H1 (cell line): ENCODE results near the gene PTX4. TPM values are rescaled to one million over a fixed set of nuclear protein-coding genes. Genes with fewer than 3 reads are reported as not detected.

Experiments
- polyA plus RNA-seq, 7 experiments: library from polyadenylated mRNA; depleted of rRNA in 3 of 7; stranded (reverse) in 5 of 7; unstranded in 2 of 7; fragments of >200 nt in 5 of 7; fragments of 200-250 nt in 2 of 7; gene quantifications; 1 replicate in 5 of 7; 2 replicates in 1 of 7; 4 replicates in 1 of 7; pipeline versions ENCODE4 v1.2.1 to v1.2.3, GENCODE V29; 2011 to 2013; ENCODE audit warnings: missing spikeins in 2 of 7, mixed read lengths in 2 of 7
- total RNA-seq: library from RNA; stranded (reverse); fragmentation: NEBNext Ultra II Directional; extraction: Animal tissue kit (Norgen Biotek cat#: 25700); gene quantifications from 2 replicates; pipeline ENCODE4 v1.2.1, GENCODE V29; 2021
- TF ChIP-seq, protein P1 (sequence below): IDR thresholded peaks from 2 replicates; pipeline ENCODE4 v1.6.1; 2011; ENCODE audit warnings: low read length, improper control_type of control experiment

Gene PTX4
- total and polyA plus RNA-seq, 2 of the 8 experiments (the other 6 are each of a cell fraction or from before 2014, with no cell fraction given) = not detected

DNA sequence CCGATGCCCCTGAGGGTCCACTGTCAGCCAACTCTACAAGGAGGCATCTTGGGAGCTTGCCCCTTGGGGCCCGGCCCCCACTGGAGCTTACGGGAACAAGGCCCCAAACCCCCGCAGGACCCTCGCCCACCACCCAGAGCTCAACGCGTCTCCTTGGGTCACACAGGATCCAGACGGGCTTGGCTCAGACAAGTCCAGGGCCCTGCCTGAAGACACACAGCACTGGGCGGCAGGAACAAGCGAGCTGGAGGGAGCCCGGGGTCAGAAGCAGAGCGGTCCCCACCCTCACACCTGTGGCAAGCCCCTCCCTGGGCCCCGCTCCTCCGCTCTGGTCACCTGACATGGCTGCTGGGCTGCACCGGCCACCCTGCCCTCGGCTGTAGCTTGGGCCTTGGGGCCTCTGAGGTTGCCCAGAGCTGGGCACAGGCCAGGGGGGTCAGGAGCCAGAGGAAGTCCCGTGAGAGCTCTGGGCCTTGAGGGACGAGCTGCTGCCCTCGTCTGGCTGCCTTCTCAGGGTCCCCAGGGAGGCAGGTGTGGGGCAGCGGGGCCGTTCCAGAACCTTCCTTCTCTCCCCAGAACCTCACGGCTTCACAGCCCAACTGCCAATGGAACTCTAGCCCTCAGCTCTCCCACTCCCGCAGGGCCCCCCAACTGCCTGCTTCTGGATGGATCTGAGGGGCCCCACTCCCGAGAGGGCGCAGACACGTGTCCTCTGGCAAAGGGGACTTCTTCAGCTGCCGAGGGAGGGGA, 44.6 kb downstream of the PTX4 start, which contains the start of gene CCDC154 (continued):
- TF ChIP-seq, protein P1, sequence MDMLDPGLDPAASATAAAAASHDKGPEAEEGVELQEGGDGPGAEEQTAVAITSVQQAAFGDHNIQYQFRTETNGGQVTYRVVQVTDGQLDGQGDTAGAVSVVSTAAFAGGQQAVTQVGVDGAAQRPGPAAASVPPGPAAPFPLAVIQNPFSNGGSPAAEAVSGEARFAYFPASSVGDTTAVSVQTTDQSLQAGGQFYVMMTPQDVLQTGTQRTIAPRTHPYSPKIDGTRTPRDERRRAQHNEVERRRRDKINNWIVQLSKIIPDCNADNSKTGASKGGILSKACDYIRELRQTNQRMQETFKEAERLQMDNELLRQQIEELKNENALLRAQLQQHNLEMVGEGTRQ = 0 out of 2 replicates have a peak, but pooled peaks have one; percentile 9
- TF ChIP-seq, all 59 proteins: peak for 2
